ENCODE data around the gene ZNF260. TPM values are rescaled to one million over a fixed set of nuclear protein-coding genes. Genes with fewer than 3 reads are reported as not detected.

The ZNF260 gene
- polyA plus RNA-seq (2013, experiment 1 of 2) = 16.3 TPM
- polyA plus RNA-seq (2013, experiment 2 of 2) = 16.2 TPM

DNA sequence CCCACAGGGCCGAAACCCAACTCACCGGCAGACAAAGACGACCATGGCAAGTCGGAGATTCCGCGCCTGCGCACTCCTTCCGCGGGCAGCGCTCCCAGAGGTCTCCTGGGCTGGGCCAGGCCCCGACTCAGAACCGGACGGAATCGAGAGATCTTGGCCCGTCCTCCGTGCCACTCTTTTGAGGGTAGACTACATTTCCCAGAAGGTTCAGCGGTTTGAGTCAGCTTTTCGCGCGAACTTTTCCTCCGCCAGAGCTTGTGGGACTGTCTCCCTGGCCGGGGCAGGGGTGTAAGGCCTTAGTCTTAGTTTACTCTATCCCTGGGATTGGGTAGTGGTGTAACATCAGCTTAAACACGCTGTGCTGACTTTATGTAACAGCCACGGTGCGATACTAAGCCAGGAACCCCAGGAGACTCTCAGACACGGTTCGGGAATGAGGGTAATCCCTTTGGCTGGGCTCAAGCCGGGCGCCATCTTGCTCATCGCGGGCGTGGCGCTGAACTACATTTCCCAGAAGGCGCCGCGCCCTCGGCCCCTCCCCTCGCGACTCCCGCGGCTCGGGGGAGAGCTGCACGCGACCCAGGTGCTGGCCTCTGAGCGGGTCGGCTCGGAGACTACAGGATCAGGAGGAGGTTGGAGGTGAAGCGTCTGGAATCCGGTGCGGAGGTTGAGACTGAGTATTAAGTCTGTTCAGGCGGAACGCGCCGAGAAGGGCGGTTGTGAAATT, at the start of gene ZNF260:
Gene ZNF260 (minus strand): TSS at position 78 of the 727 bp plus-strand sequence. CDS start 13,033 bp downstream, outside the sequence.
- DNase-seq = peak; percentile 99
- H3K4ac ChIP-seq (ENCODE audit: low read depth, low read length) = peak within 1 kb of the TSS; percentile 63
- H3K4me2 ChIP-seq (ENCODE audit: low read length) = peak within 1 kb of the TSS; percentile 97
- peak within 1 kb of the TSS; percentile 94 for H2BK5ac ChIP-seq (ENCODE audit: low read length)
- peak within 1 kb of the TSS; percentile 59 for H3K23ac ChIP-seq (ENCODE audit: low read length)
- no peak within 1 kb of the TSS for H4K8ac ChIP-seq (ENCODE audit: low read depth, low read length)
- H3K4me1 ChIP-seq (ENCODE audit: control insufficient read depth, low read depth, low read length) = peaks cover 4% of the 10 kb centered on the region
- H2BK15ac ChIP-seq (replicated peaks; ENCODE audit: low read depth) = no peak within 1 kb of the TSS
- H3K9ac ChIP-seq (ENCODE audit: low read length) = peak within 1 kb of the TSS; percentile 100
- peak within 1 kb of the TSS; percentile 84 for H4K5ac ChIP-seq (ENCODE audit: low read length)
- H2AK5ac ChIP-seq (ENCODE audit: low read length) = peak within 1 kb of the TSS; percentile 74
- H3K79me2 ChIP-seq (ENCODE audit: control insufficient read depth, insufficient read depth, low read length) = peaks cover 26% of the 10 kb centered on the region
- no peaks in the 10 kb centered on the region for H3K36me3 ChIP-seq (ENCODE audit: control insufficient read depth, insufficient read depth, low read length)
- peak within 1 kb of the TSS; percentile 98 for H3K4me3 ChIP-seq (ENCODE audit: low read length)
- no CpG with 5 or more reads among the region's 55 CpGs for WGBS (ENCODE audit: extremely low coverage, insufficient coverage, low lambda C conversion rate)
- H3K27me3 ChIP-seq (ENCODE audit: insufficient read depth, low read length, poor library complexity) = no peaks in the 10 kb centered on the region
- H3K18ac ChIP-seq (ENCODE audit: low read length) = peak within 1 kb of the TSS; percentile 94
- H3K79me1 ChIP-seq (ENCODE audit: low read length) = peaks cover 3% of the 10 kb centered on the region
- H2BK120ac ChIP-seq (ENCODE audit: low read depth, low read length) = no peak within 1 kb of the TSS
- peak within 1 kb of the TSS; percentile 86 for H3K27ac ChIP-seq (ENCODE audit: low read depth, low read length)
- peak within 1 kb of the TSS; percentile 100 for H3K56ac ChIP-seq (ENCODE audit: low read length)

DNA sequence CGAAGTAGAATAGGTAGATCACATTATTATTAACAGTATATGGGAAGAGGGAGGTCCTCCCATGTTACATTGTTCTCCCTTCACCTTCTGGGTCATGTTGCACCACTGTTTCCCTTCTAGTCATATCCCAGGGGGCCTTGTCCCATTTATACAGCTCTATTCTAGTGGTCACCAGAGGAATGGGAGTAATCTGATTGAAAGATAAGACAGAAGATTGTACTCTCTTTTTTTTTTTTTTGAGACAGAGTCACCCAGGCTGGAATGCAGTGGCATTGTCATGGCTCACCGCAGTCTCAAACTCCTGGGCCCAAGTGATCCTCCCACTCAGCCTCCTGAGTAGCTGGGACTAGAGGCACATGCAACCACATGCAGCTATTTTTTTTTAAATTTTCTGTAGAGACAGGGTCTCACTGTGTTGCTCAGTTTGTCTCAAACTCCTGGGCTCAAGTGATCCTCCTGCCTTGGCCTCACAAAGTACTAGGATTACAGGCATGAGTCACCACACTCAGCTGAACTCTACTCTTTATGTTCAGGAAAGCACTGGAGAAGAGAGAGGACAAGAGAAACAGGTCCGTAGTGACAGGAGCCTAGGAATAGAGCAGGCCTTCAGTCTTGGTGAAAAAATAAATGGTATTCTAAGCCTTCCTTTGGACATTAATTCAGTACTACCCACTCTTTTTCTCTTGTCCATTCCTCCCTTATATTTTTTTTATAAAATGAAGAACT, 49.4 kb upstream of the ZNF260 start:
- H2BK120ac ChIP-seq (ENCODE audit: low read depth, low read length) = no peak overlapping the region
- no peak overlapping the region for H2BK5ac ChIP-seq (ENCODE audit: low read length)
- no peak overlapping the region for H3K23ac ChIP-seq (ENCODE audit: low read length)
- H3K4me3 ChIP-seq (ENCODE audit: low read length) = no peak overlapping the region
- peaks cover 6% of the 10 kb centered on the region for H3K79me1 ChIP-seq (ENCODE audit: low read length)
- no peak overlapping the region for H2AK5ac ChIP-seq (ENCODE audit: low read length)
- H3K4ac ChIP-seq (ENCODE audit: low read depth, low read length) = no peak overlapping the region
- no peak overlapping the region for H3K18ac ChIP-seq (ENCODE audit: low read length)
- WGBS (ENCODE audit: extremely low coverage, insufficient coverage, low lambda C conversion rate) = no CpG with 5 or more reads among the region's 3 CpGs
- no peak overlapping the region for H3K9ac ChIP-seq (ENCODE audit: low read length)
- no peaks in the 10 kb centered on the region for H3K4me1 ChIP-seq (ENCODE audit: control insufficient read depth, low read depth, low read length)
- no peak overlapping the region for H4K5ac ChIP-seq (ENCODE audit: low read length)
- peaks cover 1% of the 10 kb centered on the region for H3K36me3 ChIP-seq (ENCODE audit: control insufficient read depth, insufficient read depth, low read length)
- H3K27me3 ChIP-seq (ENCODE audit: insufficient read depth, low read length, poor library complexity) = no peaks in the 10 kb centered on the region
- H2BK15ac ChIP-seq (replicated peaks; ENCODE audit: low read depth) = no peak overlapping the region
- H4K8ac ChIP-seq (ENCODE audit: low read depth, low read length) = no peak overlapping the region
- H3K79me2 ChIP-seq (ENCODE audit: control insufficient read depth, insufficient read depth, low read length) = peaks cover 13% of the 10 kb centered on the region
- DNase-seq = peak; percentile 73
- H3K56ac ChIP-seq (ENCODE audit: low read length) = no peak overlapping the region
- no peak overlapping the region for H3K4me2 ChIP-seq (ENCODE audit: low read length)
- peak overlapping the region; percentile 37 for H3K27ac ChIP-seq (ENCODE audit: low read depth, low read length)

DNA sequence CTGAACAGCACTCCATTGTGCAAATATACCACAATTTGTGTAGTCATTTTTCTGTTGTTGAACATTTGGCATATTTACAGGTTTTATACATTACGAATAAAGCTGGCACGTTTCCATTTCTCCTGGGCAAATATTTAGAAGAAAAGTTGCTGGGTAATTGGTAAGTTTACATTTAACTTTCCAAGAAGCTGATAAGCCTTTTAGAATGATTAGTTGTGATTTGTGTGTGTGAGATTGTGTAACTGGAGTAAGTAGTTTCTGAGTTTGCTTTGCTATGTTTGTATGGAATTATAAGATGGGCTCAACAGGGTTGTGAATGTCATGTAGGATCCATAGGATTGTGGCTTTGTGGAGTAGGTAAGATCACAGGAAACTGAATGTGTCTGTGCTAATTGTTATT, 46.7 kb upstream of the ZNF260 start:
- Histone ChIP-seq H4K8ac (ENCODE audit: low read depth, low read length) (no peak overlapping the region), H3K4me2 (ENCODE audit: low read length) (no peak overlapping the region), H3K56ac (ENCODE audit: low read length) (no peak overlapping the region), H2BK120ac (ENCODE audit: low read depth, low read length) (no peak overlapping the region), H3K9ac (ENCODE audit: low read length) (no peak overlapping the region), H2BK15ac (replicated peaks; ENCODE audit: low read depth) (no peak overlapping the region), H2BK5ac (ENCODE audit: low read length) (no peak overlapping the region), H3K27ac (ENCODE audit: low read depth, low read length) (no peak overlapping the region), H4K5ac (ENCODE audit: low read length) (no peak overlapping the region), H3K4me1 (ENCODE audit: control insufficient read depth, low read depth, low read length) (no peaks in the 10 kb centered on the region), H3K18ac (ENCODE audit: low read length) (no peak overlapping the region), H3K36me3 (ENCODE audit: control insufficient read depth, insufficient read depth, low read length) (peaks cover 1% of the 10 kb centered on the region), H3K4ac (ENCODE audit: low read depth, low read length) (no peak overlapping the region), H3K79me1 (ENCODE audit: low read length) (peaks cover 12% of the 10 kb centered on the region), H3K27me3 (ENCODE audit: insufficient read depth, low read length, poor library complexity) (no peaks in the 10 kb centered on the region), H3K23ac (ENCODE audit: low read length) (no peak overlapping the region), H3K79me2 (ENCODE audit: control insufficient read depth, insufficient read depth, low read length) (peaks cover 22% of the 10 kb centered on the region), H3K4me3 (ENCODE audit: low read length) (no peak overlapping the region), H2AK5ac (ENCODE audit: low read length) (no peak overlapping the region)
- DNase-seq = no peak
- no CpG with 5 or more reads among the region's 2 CpGs for WGBS (ENCODE audit: extremely low coverage, insufficient coverage, low lambda C conversion rate)

DNA sequence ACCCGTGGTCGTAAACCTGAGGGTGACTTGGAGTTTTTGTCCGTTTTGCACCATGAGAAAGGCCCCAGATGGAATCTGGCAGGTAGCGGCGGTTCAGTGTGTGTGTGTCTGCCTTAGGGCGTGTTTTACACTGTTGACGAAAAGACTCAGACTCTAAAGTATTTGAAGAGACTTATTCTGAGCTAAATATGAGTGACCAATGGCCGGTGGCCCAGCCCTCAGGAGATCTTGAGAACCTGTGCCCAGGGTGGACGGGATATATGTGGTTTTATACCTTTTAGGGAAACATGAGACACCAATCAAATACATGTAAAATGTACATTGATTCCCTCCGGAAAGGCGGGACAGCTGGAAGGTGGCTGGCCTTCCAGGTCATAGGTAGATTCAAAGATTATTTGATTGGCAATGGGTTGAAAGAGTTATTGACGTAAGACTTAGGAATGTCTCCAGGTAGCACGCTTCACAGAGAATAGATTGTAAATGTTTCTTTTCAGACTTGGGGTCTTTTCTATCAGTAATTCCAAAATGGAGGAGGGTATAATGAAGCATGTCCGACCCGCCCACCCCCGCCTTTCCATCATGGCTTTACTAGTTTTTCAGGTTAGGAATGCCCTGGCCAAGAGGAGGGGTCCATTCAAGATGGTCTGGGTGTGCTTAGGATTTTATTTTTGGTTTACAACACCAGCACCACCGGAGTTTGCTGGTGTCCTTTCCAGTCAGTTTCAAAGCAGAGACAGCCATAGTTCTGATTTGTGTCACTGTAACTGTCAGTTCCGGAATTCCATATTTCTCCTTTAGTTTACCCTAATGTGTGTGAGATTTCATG, 46.0 kb upstream of the ZNF260 start:
- WGBS (ENCODE audit: extremely low coverage, insufficient coverage, low lambda C conversion rate) = no CpG with 5 or more reads among the region's 18 CpGs
- Histone ChIP-seq H3K27ac (ENCODE audit: low read depth, low read length) (peak overlapping the region; percentile 49), H2BK15ac (replicated peaks; ENCODE audit: low read depth) (no peak overlapping the region), H3K18ac (ENCODE audit: low read length) (peak overlapping the region; percentile 55), H2BK120ac (ENCODE audit: low read depth, low read length) (no peak overlapping the region), H3K56ac (ENCODE audit: low read length) (peak overlapping the region; percentile 98), H3K36me3 (ENCODE audit: control insufficient read depth, insufficient read depth, low read length) (no peaks in the 10 kb centered on the region), H3K4me2 (ENCODE audit: low read length) (peak overlapping the region; percentile 75), H2AK5ac (ENCODE audit: low read length) (no peak overlapping the region), H2BK5ac (ENCODE audit: low read length) (peak overlapping the region; percentile 41), H3K79me1 (ENCODE audit: low read length) (peaks cover 14% of the 10 kb centered on the region), H3K4ac (ENCODE audit: low read depth, low read length) (peak overlapping the region; percentile 22), H3K4me1 (ENCODE audit: control insufficient read depth, low read depth, low read length) (no peaks in the 10 kb centered on the region), H3K23ac (ENCODE audit: low read length) (no peak overlapping the region), H4K8ac (ENCODE audit: low read depth, low read length) (no peak overlapping the region), H3K79me2 (ENCODE audit: control insufficient read depth, insufficient read depth, low read length) (peaks cover 22% of the 10 kb centered on the region), H3K27me3 (ENCODE audit: insufficient read depth, low read length, poor library complexity) (no peaks in the 10 kb centered on the region), H3K4me3 (ENCODE audit: low read length) (peak overlapping the region; percentile 91), H4K5ac (ENCODE audit: low read length) (no peak overlapping the region), H3K9ac (ENCODE audit: low read length) (peak overlapping the region; percentile 96)
- peak; percentile 14 for DNase-seq

DNA sequence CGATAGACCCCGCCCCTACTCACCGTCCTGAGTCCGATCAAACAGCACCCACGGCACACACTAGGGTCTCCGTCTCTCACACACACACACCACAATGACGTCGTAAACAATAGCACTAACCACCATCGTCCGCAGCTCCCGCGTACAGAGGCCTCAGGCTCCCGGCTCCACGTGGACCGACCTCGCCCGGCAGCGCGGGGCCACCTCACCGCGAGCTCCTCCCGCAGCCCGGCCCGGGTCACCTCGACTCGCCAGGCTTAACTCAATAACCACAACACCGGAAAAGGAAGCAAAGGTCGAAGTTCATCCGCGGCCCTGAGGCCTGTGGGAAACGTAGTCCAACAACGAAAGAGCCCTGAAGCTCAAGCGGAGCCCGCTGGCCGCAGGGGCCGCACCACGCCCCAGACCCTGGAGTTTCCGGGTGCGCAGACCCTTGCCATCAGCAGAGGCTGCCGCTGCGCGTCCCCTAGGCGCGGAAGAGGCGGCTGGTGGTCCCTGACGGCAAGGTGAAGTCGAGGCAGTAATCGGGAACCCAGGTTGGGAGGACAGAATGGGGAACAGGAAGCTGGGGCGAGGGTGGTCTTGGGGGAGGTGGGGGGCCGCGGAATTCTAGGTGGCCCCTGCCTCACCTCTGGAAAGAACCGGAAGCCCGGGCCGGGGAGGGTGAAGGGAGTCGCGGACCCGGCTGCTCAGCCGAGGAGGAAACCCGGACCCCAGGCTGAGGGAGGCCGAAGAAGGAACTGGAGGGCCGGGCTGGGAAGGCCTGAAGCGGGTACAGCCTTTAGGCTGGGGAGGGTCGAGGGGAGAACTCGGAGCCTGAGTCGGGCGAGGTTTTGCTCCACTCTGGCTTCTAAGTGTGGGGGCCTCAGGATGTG, 45.2 kb upstream of the ZNF260 start, which contains the start of gene ZNF529:
Gene ZNF529 (minus strand): TSS at position 273 of the 875 bp plus-strand sequence. CDS start 946 bp downstream, outside the sequence.
- H3K23ac ChIP-seq (ENCODE audit: low read length) = peak within 1 kb of the TSS; percentile 94
- peak within 1 kb of the TSS; percentile 75 for H3K4me2 ChIP-seq (ENCODE audit: low read length)
- no peak within 1 kb of the TSS for H2AK5ac ChIP-seq (ENCODE audit: low read length)
- H3K27me3 ChIP-seq (ENCODE audit: insufficient read depth, low read length, poor library complexity) = no peaks in the 10 kb centered on the region
- H3K27ac ChIP-seq (ENCODE audit: low read depth, low read length) = peak within 1 kb of the TSS; percentile 49
- no peak within 1 kb of the TSS for H2BK15ac ChIP-seq (replicated peaks; ENCODE audit: low read depth)
- H2BK120ac ChIP-seq (ENCODE audit: low read depth, low read length) = no peak within 1 kb of the TSS
- peak within 1 kb of the TSS; percentile 91 for H3K4me3 ChIP-seq (ENCODE audit: low read length)
- H2BK5ac ChIP-seq (ENCODE audit: low read length) = peak within 1 kb of the TSS; percentile 73
- H4K5ac ChIP-seq (ENCODE audit: low read length) = no peak within 1 kb of the TSS
- H3K56ac ChIP-seq (ENCODE audit: low read length) = peak within 1 kb of the TSS; percentile 98
- H3K4ac ChIP-seq (ENCODE audit: low read depth, low read length) = peak within 1 kb of the TSS; percentile 22
- no peaks in the 10 kb centered on the region for H3K4me1 ChIP-seq (ENCODE audit: control insufficient read depth, low read depth, low read length)
- peaks cover 22% of the 10 kb centered on the region for H3K79me2 ChIP-seq (ENCODE audit: control insufficient read depth, insufficient read depth, low read length)
- H4K8ac ChIP-seq (ENCODE audit: low read depth, low read length) = no peak within 1 kb of the TSS
- H3K36me3 ChIP-seq (ENCODE audit: control insufficient read depth, insufficient read depth, low read length) = no peaks in the 10 kb centered on the region
- peak within 1 kb of the TSS; percentile 96 for H3K9ac ChIP-seq (ENCODE audit: low read length)
- peaks cover 14% of the 10 kb centered on the region for H3K79me1 ChIP-seq (ENCODE audit: low read length)
- H3K18ac ChIP-seq (ENCODE audit: low read length) = peak within 1 kb of the TSS; percentile 55
- peak; percentile 99 for DNase-seq
- WGBS (ENCODE audit: extremely low coverage, insufficient coverage, low lambda C conversion rate) = no CpG with 5 or more reads among the region's 66 CpGs
